H1 (cell line): ENCODE measurements around the gene NPBWR2. TPM values are rescaled to one million over a fixed set of nuclear protein-coding genes. Genes with fewer than 3 reads are reported as not detected.

ENCODE experiments used
- CTCF ChIA-PET: fragments of 300-600 bp; sonication (Branson Sonifier 250); formaldehyde crosslinking; loops from one replicate; lab custom pipeline; 2021; ENCODE audit not compliant: partially characterized antibody; lab: Charles Lee
- POLR2A ChIA-PET: fragments of 300-600 bp; sonication (Branson Sonifier 250); formaldehyde crosslinking; loops from one replicate; lab custom pipeline; 2021; ENCODE audit warnings: inconsistent platforms; ENCODE audit not compliant: partially characterized antibody; lab: Charles Lee
- DNase-seq, 2 experiments: peaks; one replicate each; pipeline versions ENCODE4 v3.0.0 to v3.0.0-alpha.2; 2010 to 2022; ENCODE audit warnings: low spot score in 2 of 2, low read depth in 1 of 2, mixed read lengths in 1 of 2
- FAIRE-seq: peaks from 2 replicates; lab custom pipeline; 2011; peaks lifted over from hg19 to GRCh38; lab: Jason Lieb, UNC
- H2AFZ ChIP-seq: 2 replicates; pipeline ENCODE4 v1.8.1; 2012; ENCODE audit warnings: low read length, inconsistent platforms
- H2AK5ac ChIP-seq: 2 replicates; pipeline ENCODE4 v1.6.1; 2013; ENCODE audit warnings: low read depth, low read length
- H2BK120ac ChIP-seq: replicated peaks from 2 replicates; pipeline ENCODE3; 2013; ENCODE audit warnings: low read depth, low read length, inconsistent platforms
- H2BK12ac ChIP-seq: 2 replicates; pipeline ENCODE4 v1.6.1; 2013; ENCODE audit warnings: low read depth, low read length
- H2BK15ac ChIP-seq: 2 replicates; pipeline ENCODE4 v1.6.1; 2013; ENCODE audit warnings: low read length
- H2BK20ac ChIP-seq: 2 replicates; pipeline ENCODE4 v1.6.1; 2013; ENCODE audit warnings: low read length
- H2BK5ac ChIP-seq: 2 replicates; pipeline ENCODE4 v1.6.1; 2013; ENCODE audit warnings: low read depth, low read length
- H3K14ac ChIP-seq: 2 replicates; pipeline ENCODE4 v1.6.1; 2013; ENCODE audit warnings: inconsistent platforms; ENCODE audit not compliant: insufficient read length
- H3K18ac ChIP-seq: 2 replicates; pipeline ENCODE4 v1.6.1; 2013; ENCODE audit warnings: low read length; ENCODE audit errors: extremely low read depth
- H3K23ac ChIP-seq: 2 replicates; pipeline ENCODE4 v1.6.1; 2013; ENCODE audit warnings: inconsistent platforms; ENCODE audit not compliant: insufficient read length
- H3K23me2 ChIP-seq: 2 replicates; pipeline ENCODE4 v1.6.1; 2013; ENCODE audit warnings: low read depth, low read length
- H3K27ac ChIP-seq: 2 replicates; pipeline ENCODE4 v1.6.1; 2011; ENCODE audit warnings: low read depth, low read length, inconsistent platforms
- H3K27me3 ChIP-seq, 4 experiments: replicated peaks in 1 of 4; 1 replicate in 1 of 4; 2 replicates in 3 of 4; pipeline versions ENCODE4 v1.6.1 to v1.8.1; 2011 to 2013; ENCODE audit warnings: low read length in 3 of 4, mild to moderate bottlenecking in 3 of 4, inconsistent platforms in 2 of 4, mixed read lengths in 2 of 4, moderate library complexity in 1 of 4; ENCODE audit not compliant: control insufficient read depth in 3 of 4, insufficient read depth in 3 of 4; ENCODE audit errors: extremely low read depth in 1 of 4
- H3K36me3 ChIP-seq, 4 experiments: 2 replicates each; pipeline versions ENCODE4 v1.6.1 to v1.8.1; 2011 to 2013; ENCODE audit warnings: mild to moderate bottlenecking in 4 of 4, low read length in 3 of 4, moderate library complexity in 2 of 4, control low read depth in 1 of 4, inconsistent platforms in 1 of 4; ENCODE audit not compliant: insufficient read depth in 4 of 4, control insufficient read depth in 2 of 4
- H3K4ac ChIP-seq: replicated peaks from 2 replicates; pipeline ENCODE3; 2013; ENCODE audit warnings: low read length, low read depth, mixed read lengths, inconsistent platforms; ENCODE audit not compliant: insufficient read length
- H3K4me1 ChIP-seq, 4 experiments: replicated peaks in 1 of 4; 1 replicate in 1 of 4; 2 replicates in 3 of 4; pipeline versions ENCODE4 v1.6.1 to v1.8.1; 2011 to 2013; ENCODE audit warnings: low read length in 3 of 4, inconsistent platforms in 2 of 4, mixed read lengths in 1 of 4; ENCODE audit not compliant: insufficient read depth in 4 of 4, control insufficient read depth in 3 of 4
- H3K4me2 ChIP-seq, 2 experiments: 2 replicates each; pipeline versions ENCODE4 v1.6.1 to v1.8.1; 2011 to 2013; ENCODE audit warnings: low read depth in 2 of 2, low read length in 2 of 2, control low read depth in 1 of 2, inconsistent platforms in 1 of 2, mild to moderate bottlenecking in 1 of 2; ENCODE audit not compliant: insufficient read depth in 1 of 2
- H3K4me3 ChIP-seq, 4 experiments: fragments of 200-600, 300-600 bp in 1 of 4; sonication (generic), shearing (Covaris generic), sonication (Bioruptor Twin) in 1 of 4; 2 replicates each; pipeline versions ENCODE4 v1.5.1 to v1.8.1; 2011 to 2016; ENCODE audit warnings: low read length in 4 of 4, low read depth in 3 of 4, control low read depth in 2 of 4, inconsistent platforms in 2 of 4, mild to moderate bottlenecking in 2 of 4, mixed read lengths in 1 of 4, moderate library complexity in 1 of 4; ENCODE audit not compliant: insufficient read depth in 2 of 4; ENCODE audit errors: extremely low read depth in 1 of 4
- H3K56ac ChIP-seq: replicated peaks from 2 replicates; pipeline ENCODE3; 2013; ENCODE audit warnings: low read depth, mild to moderate bottlenecking, mixed read lengths, low read length, inconsistent platforms; ENCODE audit not compliant: insufficient read length
- H3K79me1 ChIP-seq: 2 replicates; pipeline ENCODE4 v1.6.1; 2013; ENCODE audit warnings: low read depth, low read length, control low read depth
- H3K79me2 ChIP-seq, 2 experiments: 2 replicates each; pipeline versions ENCODE4 v1.6.1 to v1.8.1; 2012 to 2013; ENCODE audit warnings: low read length in 2 of 2, mild to moderate bottlenecking in 2 of 2, inconsistent platforms in 1 of 2; ENCODE audit not compliant: insufficient read depth in 2 of 2, control insufficient read depth in 1 of 2
- H3K9ac ChIP-seq, 4 experiments: replicated peaks in 1 of 4; 1 replicate in 1 of 4; 2 replicates in 3 of 4; pipeline versions ENCODE4 v1.6.1 to v1.8.1; 2011 to 2013; ENCODE audit warnings: low read depth in 3 of 4, low read length in 3 of 4, control low read depth in 2 of 4, mild to moderate bottlenecking in 2 of 4, moderate library complexity in 2 of 4, inconsistent platforms in 1 of 4; ENCODE audit errors: extremely low read depth in 1 of 4
- H3K9me3 ChIP-seq, 2 experiments: 2 replicates each; pipeline versions ENCODE4 v1.6.1 to v1.8.1; 2012 to 2013; ENCODE audit warnings: mild to moderate bottlenecking in 2 of 2, moderate library complexity in 2 of 2, control low read depth in 1 of 2, inconsistent platforms in 1 of 2, low read depth in 1 of 2, low read length in 1 of 2, mixed read lengths in 1 of 2; ENCODE audit not compliant: insufficient read depth in 2 of 2
- H4K20me1 ChIP-seq, 2 experiments: replicated peaks in 1 of 2; 2 replicates each; pipeline versions ENCODE3 to v1.8.1; 2011 to 2013; ENCODE audit warnings: inconsistent platforms in 2 of 2, low read length in 2 of 2, mild to moderate bottlenecking in 1 of 2; ENCODE audit not compliant: insufficient read depth in 2 of 2, control insufficient read depth in 1 of 2
- H4K5ac ChIP-seq: 2 replicates; pipeline ENCODE4 v1.6.1; 2013; ENCODE audit warnings: low read length, low read depth, mixed read lengths, inconsistent platforms; ENCODE audit not compliant: insufficient read length
- H4K8ac ChIP-seq: 2 replicates; pipeline ENCODE4 v1.8.0; 2013; ENCODE audit warnings: mild to moderate bottlenecking, moderate library complexity, low read length, inconsistent platforms; ENCODE audit not compliant: insufficient read depth; ENCODE audit errors: extremely low read depth
- H4K91ac ChIP-seq: replicated peaks from 2 replicates; pipeline ENCODE3; 2013; ENCODE audit warnings: low read length, mixed read lengths, inconsistent platforms; ENCODE audit not compliant: insufficient read length
- ATF2 ChIP-seq: IDR thresholded peaks from 2 replicates; pipeline ENCODE4 v1.6.1; 2012; ENCODE audit warnings: low read length, inconsistent platforms
- CBX5 ChIP-seq: fragments of 300-800, 300-1000 bp; sonication (generic); IDR thresholded peaks from 2 replicates; pipeline ENCODE4 v1.7.1; 2016; ENCODE audit warnings: antibody characterized with exemption, low read length, low read depth
- CHD1 ChIP-seq: IDR thresholded peaks from 2 replicates; pipeline ENCODE4 v1.6.1; 2012; ENCODE audit warnings: low read depth, low read length, improper control_type of control experiment
- CTBP2 ChIP-seq: IDR thresholded peaks from 2 replicates; pipeline ENCODE4 v1.7.0; 2011; ENCODE audit warnings: borderline replicate concordance, mild to moderate bottlenecking, moderate library complexity, mixed read lengths, low read length; ENCODE audit not compliant: insufficient read depth, insufficient read length
- EGR1 ChIP-seq: IDR thresholded peaks from 2 replicates; pipeline ENCODE4 v1.6.1; 2011; ENCODE audit warnings: low read depth, low read length, borderline replicate concordance
- JUND ChIP-seq: IDR thresholded peaks from 2 replicates; pipeline ENCODE4 v1.6.1; 2011; ENCODE audit warnings: mild to moderate bottlenecking, improper control_type of control experiment, low read length
- KDM1A ChIP-seq: fragments of 200-600, 300-600 bp; sonication (generic); IDR thresholded peaks from 2 replicates; pipeline ENCODE4 v1.7.1; 2016; ENCODE audit warnings: mild to moderate bottlenecking, low read length, borderline replicate concordance
- MAFK ChIP-seq: IDR thresholded peaks from 2 replicates; pipeline ENCODE4 v1.6.1; 2012; ENCODE audit warnings: low read depth, mild to moderate bottlenecking, improper control_type of control experiment, low read length
- POLR2A ChIP-seq, 2 experiments: IDR thresholded peaks; 1 replicate in 1 of 2; 2 replicates in 1 of 2; pipeline ENCODE4 v1.6.1; 2011; ENCODE audit warnings: low read depth in 2 of 2, low read length in 2 of 2, mild to moderate bottlenecking in 2 of 2; ENCODE audit errors: control extremely low read depth in 1 of 2
- POU5F1 ChIP-seq: IDR thresholded peaks from 2 replicates; pipeline ENCODE4 v1.6.1; 2011; ENCODE audit warnings: low read depth, mild to moderate bottlenecking, low read length, moderate library complexity
- RBBP5 ChIP-seq: IDR thresholded peaks from 2 replicates; pipeline ENCODE4 v1.7.1; 2012; ENCODE audit warnings: low read depth, mild to moderate bottlenecking, inconsistent platforms, low read length, moderate library complexity, borderline replicate concordance
- TBP ChIP-seq: IDR thresholded peaks from 2 replicates; pipeline ENCODE4 v1.6.1; 2011; ENCODE audit warnings: low read depth, low read length, improper control_type of control experiment
- WGBS, 2 experiments: shearing (Covaris generic) in 1 of 2; methylation state at CpG; one replicate each; pipeline versions ENCODE4 v1.1.6 to v1.1.7; 2013 to 2015; ENCODE audit warnings: low lambda C conversion rate in 2 of 2, mixed read lengths in 2 of 2, inconsistent platforms in 1 of 2, low coverage in 1 of 2, missing lambda C conversion rate in 1 of 2; ENCODE audit not compliant: insufficient replicate concordance in 2 of 2, insufficient coverage in 1 of 2, insufficient read length in 1 of 2; ENCODE audit errors: extremely low coverage in 1 of 2, missing lambda C conversion rate in 1 of 2; 5-methylcytosine and 5-hydroxymethylcytosine counted together
- polyA plus RNA-seq, 7 experiments: library from polyadenylated mRNA; depleted of rRNA in 3 of 7; stranded (reverse) in 5 of 7; unstranded in 2 of 7; fragments of >200 nt in 5 of 7; fragments of 200-250 nt in 2 of 7; gene quantifications; 1 replicate in 5 of 7; 2 replicates in 1 of 7; 4 replicates in 1 of 7; pipeline versions ENCODE4 v1.2.1 to v1.2.3, GENCODE V29; 2011 to 2013; ENCODE audit warnings: missing spikeins in 2 of 7, mixed read lengths in 2 of 7
- total RNA-seq: library from RNA; stranded (reverse); fragmentation: NEBNext Ultra II Directional; extraction: Animal tissue kit (Norgen Biotek cat#: 25700); gene quantifications from 2 replicates; pipeline ENCODE4 v1.2.1, GENCODE V29; 2021

The NPBWR2 gene
- total and polyA plus RNA-seq, 2 of the 8 experiments (the other 6 are each of a cell fraction or from before 2014, with no cell fraction given), result not detected

DNA sequence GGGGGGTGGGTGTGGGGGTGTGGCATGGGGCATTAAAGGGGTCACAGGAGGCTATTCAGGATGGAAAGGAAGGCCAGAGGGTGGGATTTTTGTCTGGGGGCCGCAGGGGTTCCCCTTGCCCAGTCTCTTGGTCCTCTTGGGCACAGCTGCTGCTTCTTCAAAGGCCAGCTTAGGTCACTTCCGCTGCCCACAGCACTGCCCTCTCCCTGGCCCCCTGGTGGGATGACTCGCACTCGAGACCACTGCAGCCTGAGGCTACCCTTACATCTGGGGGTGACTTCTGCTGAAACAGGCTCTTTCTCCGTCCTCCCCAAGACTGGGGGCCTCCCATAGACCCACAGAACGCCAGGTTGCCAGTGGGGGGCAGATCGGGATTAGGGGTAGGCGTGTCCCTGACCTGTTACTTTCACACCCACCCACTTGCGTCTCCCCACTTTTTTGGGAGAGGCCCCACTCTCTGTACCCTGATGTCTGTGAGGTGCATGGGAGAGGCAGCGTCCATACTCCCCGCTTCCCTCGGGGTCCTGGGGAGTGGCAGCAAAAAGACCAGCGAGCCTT lies 24.5 kb downstream of the NPBWR2 start:
- H3K56ac ChIP-seq, result no peak overlapping the region
- peak overlapping the region; percentile 14 for H3K4ac ChIP-seq
- no peak overlapping the region for H4K5ac ChIP-seq
- H3K27me3 ChIP-seq, result peaks cover 6 to 55% (median 42%) of the 10 kb centered on the region in 4 experiments
- peak overlapping the region; percentile 88 to 98 for H3K4me2 ChIP-seq
- H4K8ac ChIP-seq, result peak overlapping the region; percentile 63; the same call in 1 of the 2 replicates
- H3K9ac ChIP-seq, result no peak overlapping the region
- H3K27ac ChIP-seq, result no peak overlapping the region
- CTCF ChIA-PET, result interaction anchor here (0.8 to 13.0 kb wide), 14 partner anchors 10 to 87 kb away, joined by 3 to 144 read pairs (median 6); partner anchors contain the start of genes SOX18 and TCEA2
- no peak for DNase-seq
- WGBS, 2 experiments, result 45% methylated on average over 12 of the region's 13 CpGs; no CpG with 5 or more reads in 1 of the 2 experiments
- no peak overlapping the region; the same call in 1 of the 2 replicates for H2BK5ac ChIP-seq
- no peak for FAIRE-seq
- H3K23me2 ChIP-seq, result peaks cover 22% of the 10 kb centered on the region; the same call in 1 of the 2 replicates
- POLR2A ChIA-PET, result interaction anchor here (1.3 kb wide), 1 partner anchor 14 kb away, joined by 6 read pairs; no protein-coding TSS in a partner anchor
- H3K14ac ChIP-seq, result no peak overlapping the region
- H4K91ac ChIP-seq, result no peak overlapping the region
- peak overlapping the region; percentile 68; the same call in 1 of the 2 replicates for H2BK12ac ChIP-seq
- H3K4me1 ChIP-seq, result peaks cover 0 to 34% (median 20%) of the 10 kb centered on the region in 4 experiments; a peak in 6 of 7 replicates
- no peak overlapping the region for H3K23ac ChIP-seq
- no peaks in the 10 kb centered on the region for H3K36me3 ChIP-seq
- no peaks in the 10 kb centered on the region for H3K9me3 ChIP-seq
- H3K79me2 ChIP-seq, result no peaks in the 10 kb centered on the region
- H2AK5ac ChIP-seq, result no peak overlapping the region
- no peak overlapping the region for H2BK120ac ChIP-seq
- H3K79me1 ChIP-seq, result no peaks in the 10 kb centered on the region
- H4K20me1 ChIP-seq, result no peaks in the 10 kb centered on the region
- no peak overlapping the region for H2BK20ac ChIP-seq
- H3K4me3 ChIP-seq, result peak overlapping the region; percentile 8 to 73 (median 32); a peak in 6 of 8 replicates
- H3K18ac ChIP-seq, result peak overlapping the region; percentile 32; the same call in 1 of the 2 replicates
- no peak overlapping the region for H2AFZ ChIP-seq
- no peak overlapping the region for H2BK15ac ChIP-seq
- no peak for TF ChIP-seq EGR1
- TF ChIP-seq CHD1, result no peak
- TF ChIP-seq TBP, result no peak
- no peak for TF ChIP-seq ATF2
- no peak for TF ChIP-seq CBX5
- no peak for TF ChIP-seq JUND
- TF ChIP-seq KDM1A, result no peak
- no peak for TF ChIP-seq CTBP2
- no peak for TF ChIP-seq MAFK
- TF ChIP-seq POU5F1, result no peak
- no peak for TF ChIP-seq RBBP5
- TF ChIP-seq POLR2A (IDR thresholded peaks at IDR 0.05; ENCODE audit: control extremely low read depth in 1 of 2, low read depth in 2 of 2, low read length in 2 of 2), result no peak
